ENCODE measurements around the gene IGSF3. TPM values are rescaled to one million over a fixed set of nuclear protein-coding genes. Genes with fewer than 3 reads are reported as not detected.

IGSF3 gene
- total and polyA plus RNA-seq, 10 of the 15 experiments (the other 5 are each of a cell fraction or from before 2014, with no cell fraction given), result 1.4 to 18.0 (median 9.6) TPM

DNA sequence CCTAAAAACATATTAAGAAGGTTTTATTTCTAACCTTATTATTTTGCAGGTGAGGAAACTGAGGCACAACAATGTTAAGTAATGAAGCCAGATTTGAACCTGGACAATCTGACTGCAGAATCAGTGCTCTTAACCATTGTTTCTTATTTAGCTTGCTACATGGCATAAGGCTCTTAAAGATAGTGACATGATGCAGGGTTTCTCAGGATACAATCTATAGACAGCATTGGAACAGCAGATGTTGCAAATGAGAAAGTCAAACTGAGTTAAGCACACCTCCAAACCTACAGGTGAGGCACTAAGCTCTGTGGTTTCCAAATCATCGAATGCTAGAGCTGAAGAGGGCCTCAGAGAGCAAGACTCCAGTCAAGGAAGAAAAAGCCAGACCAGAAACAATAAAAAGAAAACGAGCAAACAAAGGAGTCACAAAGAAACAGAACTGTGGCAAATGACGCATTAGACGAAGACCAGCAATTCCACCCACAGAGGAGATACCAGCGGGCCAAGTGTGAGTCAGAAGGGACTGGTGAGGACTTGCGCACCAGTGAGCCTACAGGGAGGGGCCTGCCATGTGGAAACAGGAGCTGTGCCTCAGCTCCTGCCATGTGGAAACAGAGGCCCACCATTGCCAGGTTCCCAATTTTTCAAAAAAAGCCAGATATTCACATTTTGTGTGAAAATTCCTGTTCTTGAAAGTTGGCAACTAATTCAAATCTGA is 111.1 kb downstream of the IGSF3 start (continued):
- peak; percentile 78 for TF ChIP-seq RELA (IDR thresholded peaks at IDR 0.05; ENCODE audit: borderline replicate concordance, partially characterized antibody)
- no peak for TF ChIP-seq MYB (IDR thresholded peaks at IDR 0.05; ENCODE audit: borderline replicate concordance, low read depth, low read length)
- no peak for TF ChIP-seq SUPT20H (IDR thresholded peaks at IDR 0.05; ENCODE audit: borderline replicate concordance, control insufficient read depth, low read depth, low read length)
- TF ChIP-seq SMAD1 (IDR thresholded peaks at IDR 0.05; ENCODE audit: low read depth, partially characterized antibody), result peak; percentile 74
- TF ChIP-seq RCOR1 (conservative IDR thresholded peaks at IDR 0.05; ENCODE audit: low read depth, low read length), result no peak
- peak; percentile 62; the same call in 1 of the 2 replicates for TF ChIP-seq TCF7 (IDR thresholded peaks at IDR 0.05; ENCODE audit: borderline replicate concordance)
- TF ChIP-seq POLR2A (IDR thresholded peaks at IDR 0.05; ENCODE audit: low read depth, low read length), result peak; percentile 64
- no peak for TF ChIP-seq E4F1 (IDR thresholded peaks at IDR 0.05; ENCODE audit: borderline replicate concordance, partially characterized antibody)
- peak; percentile 39; the same call in 1 of the 2 replicates for TF ChIP-seq JUND (IDR thresholded peaks at IDR 0.05; ENCODE audit: low read depth, low read length)
- no peak for TF ChIP-seq NFYA (IDR thresholded peaks at IDR 0.05; ENCODE audit: borderline replicate concordance, low read depth, low read length)
- no peak for TF ChIP-seq E2F8 (IDR thresholded peaks at IDR 0.05; ENCODE audit: low read depth, partially characterized antibody)
- TF ChIP-seq, protein P1, sequence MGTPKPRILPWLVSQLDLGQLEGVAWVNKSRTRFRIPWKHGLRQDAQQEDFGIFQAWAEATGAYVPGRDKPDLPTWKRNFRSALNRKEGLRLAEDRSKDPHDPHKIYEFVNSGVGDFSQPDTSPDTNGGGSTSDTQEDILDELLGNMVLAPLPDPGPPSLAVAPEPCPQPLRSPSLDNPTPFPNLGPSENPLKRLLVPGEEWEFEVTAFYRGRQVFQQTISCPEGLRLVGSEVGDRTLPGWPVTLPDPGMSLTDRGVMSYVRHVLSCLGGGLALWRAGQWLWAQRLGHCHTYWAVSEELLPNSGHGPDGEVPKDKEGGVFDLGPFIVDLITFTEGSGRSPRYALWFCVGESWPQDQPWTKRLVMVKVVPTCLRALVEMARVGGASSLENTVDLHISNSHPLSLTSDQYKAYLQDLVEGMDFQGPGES (IDR thresholded peaks at IDR 0.05), result no peak
- no peak for TF ChIP-seq HSF1 (IDR thresholded peaks at IDR 0.05; ENCODE audit: low read depth, low read length)
- no peak for TF ChIP-seq RFX5 (IDR thresholded peaks at IDR 0.05; ENCODE audit: low read depth, low read length)
- TF ChIP-seq ESRRA (IDR thresholded peaks at IDR 0.05; ENCODE audit: low read length), result no peak
- no peak for TF ChIP-seq NR2C2 (IDR thresholded peaks at IDR 0.05; ENCODE audit: borderline replicate concordance, control insufficient read depth, insufficient read length, low read depth)
- peak; percentile 74 for TF ChIP-seq POLR2AphosphoS5 (IDR thresholded peaks at IDR 0.05; ENCODE audit: low read length)
- 0 out of 2 replicates have a peak, but pooled peaks have one; percentile 64 for TF ChIP-seq CBX5 (IDR thresholded peaks at IDR 0.05; ENCODE audit: low read depth)
- TF ChIP-seq NR2C1 (IDR thresholded peaks at IDR 0.05), result no peak
- TF ChIP-seq MTA2 (IDR thresholded peaks at IDR 0.05; ENCODE audit: low read depth), result peak; percentile 85
- 0 out of 2 replicates have a peak, but pooled peaks have one; percentile 51 for TF ChIP-seq YY1 (IDR thresholded peaks at IDR 0.05; ENCODE audit: low read depth, low read length)
- TF ChIP-seq BHLHE40 (IDR thresholded peaks at IDR 0.05; ENCODE audit: borderline replicate concordance in 1 of 2, low read depth in 2 of 2, low read length in 1 of 2), result peak; percentile 57 to 63; a peak in 3 of 4 replicates
- peak; percentile 92 for TF ChIP-seq IKZF1 (conservative IDR thresholded peaks at IDR 0.05)
